NCI-H2227 treated with DMSO at 0.1 percent for 48 hours (cell line): ENCODE results near the gene DGCR8.
A peak's percentile ranks its signal among the peaks of the same experiment; 100 is the strongest.

Experiments used
- DNase-seq: peaks from one replicate; lab custom pipeline; 2025; lab: John Stamatoyannopoulos, UW

DGCR8 gene

GRCh38 chr22:20079745-20080444 lies at the start of gene DGCR8:
Gene DGCR8, plus strand, starts transcription at chr22:20080241. Its CDS starts 5,723 bp downstream, at chr22:20085964.
- peak; percentile 95 for DNase-seq

- DNase-seq = no peak
These were observed 48.2 kb upstream of the DGCR8 start for GRCh38 chr22:20031732-20032406.

- DNase-seq = no peak
These were observed 47.5 kb upstream of the DGCR8 start for GRCh38 chr22:20032407-20032991.

- DNase-seq = no peak
These were observed 46.9 kb upstream of the DGCR8 start for GRCh38 chr22:20033045-20033706.

GRCh38 chr22:20034143-20034542 lies 45.9 kb upstream of the DGCR8 start:
- DNase-seq = no peak

GRCh38 chr22:20035375-20036083 lies 44.5 kb upstream of the DGCR8 start:
- DNase-seq = no peak

GRCh38 chr22:20036084-20036482 lies 44.0 kb upstream of the DGCR8 start:
- DNase-seq = no peak

GRCh38 chr22:20036535-20037392 lies 43.3 kb upstream of the DGCR8 start:
- DNase-seq = no peak

GRCh38 chr22:20037419-20037818 lies 42.6 kb upstream of the DGCR8 start:
- no peak for DNase-seq

GRCh38 chr22:20038574-20038973 lies 41.5 kb upstream of the DGCR8 start:
- no peak for DNase-seq

GRCh38 chr22:20039683-20040325 lies 40.2 kb upstream of the DGCR8 start:
- DNase-seq = no peak

- DNase-seq = no peak
These were observed 39.5 kb upstream of the DGCR8 start for GRCh38 chr22:20040327-20041200.

GRCh38 chr22:20043057-20043996 lies 36.7 kb upstream of the DGCR8 start:
- DNase-seq = no peak

- DNase-seq = no peak
These were observed 36.1 kb upstream of the DGCR8 start for GRCh38 chr22:20043997-20044342.

- DNase-seq = no peak
These were observed 35.4 kb upstream of the DGCR8 start for GRCh38 chr22:20044495-20045151.

GRCh38 chr22:20046730-20047129 lies 33.3 kb upstream of the DGCR8 start:
- DNase-seq = no peak

- no peak for DNase-seq
These were observed 28.1 kb upstream of the DGCR8 start for GRCh38 chr22:20051927-20052308.
